Stimulated activated CD8-positive, alpha-beta memory T cell treated with anti-CD3 and anti-CD28 coated beads, Interleukin-12 subunit alpha, Interleukin-12 subunit beta, amount 100 ng/mL, for 24 hours (primary cell): Measurements from ENCODE around the gene TBC1D1.

Source experiments
- DNase-seq: peaks from one replicate; pipeline ENCODE4 v3.0.0-alpha.2; 2020; ENCODE audit errors: extremely low read depth

The TBC1D1 gene

GRCh38 chr4:38149472-38149996 lies 258.6 kb downstream of the TBC1D1 start:
- DNase-seq: no peak

GRCh38 chr4:38149997-38150671 lies 259.2 kb downstream of the TBC1D1 start:
- no peak for DNase-seq

- DNase-seq: no peak
Measured at GRCh38 chr4:38150766-38151165, 259.9 kb downstream of the TBC1D1 start.

- no peak for DNase-seq
Measured at GRCh38 chr4:38151873-38152272, 261.0 kb downstream of the TBC1D1 start.

- DNase-seq: no peak
Measured at GRCh38 chr4:38152305-38152704, 261.4 kb downstream of the TBC1D1 start.

- DNase-seq: no peak
Measured at GRCh38 chr4:38152721-38153386, 262.0 kb downstream of the TBC1D1 start.

- DNase-seq: no peak
Measured at GRCh38 chr4:38153387-38153760, 262.5 kb downstream of the TBC1D1 start.

GRCh38 chr4:38154252-38154651 lies 263.4 kb downstream of the TBC1D1 start:
- DNase-seq: no peak

- DNase-seq: no peak
Measured at GRCh38 chr4:38154681-38155588, 264.1 kb downstream of the TBC1D1 start.

- no peak for DNase-seq
Measured at GRCh38 chr4:38155589-38156294, 264.9 kb downstream of the TBC1D1 start.

GRCh38 chr4:38157592-38157991 lies 266.7 kb downstream of the TBC1D1 start:
- DNase-seq: no peak

- DNase-seq: no peak
Measured at GRCh38 chr4:38160487-38161207, 269.8 kb downstream of the TBC1D1 start.

GRCh38 chr4:38161208-38162113 lies 270.6 kb downstream of the TBC1D1 start:
- DNase-seq: no peak

GRCh38 chr4:38162240-38162784 lies 271.4 kb downstream of the TBC1D1 start:
- no peak for DNase-seq

- DNase-seq: no peak
Measured at GRCh38 chr4:38163216-38164006, 272.5 kb downstream of the TBC1D1 start.

GRCh38 chr4:38164346-38164745 lies 273.5 kb downstream of the TBC1D1 start:
- no peak for DNase-seq

GRCh38 chr4:38166082-38166481 lies 275.2 kb downstream of the TBC1D1 start:
- no peak for DNase-seq

- DNase-seq: no peak
Measured at GRCh38 chr4:38166768-38167167, 275.9 kb downstream of the TBC1D1 start.

GRCh38 chr4:38167973-38168372 lies 277.1 kb downstream of the TBC1D1 start:
- DNase-seq: no peak
